Brain microvascular endothelial cell (primary cell): Measurements from ENCODE around the gene CAPG.
A peak's percentile ranks its signal among the peaks of the same experiment; 100 is the strongest.
"Not testable (repeated sequence)": the region's sequence is repeated elsewhere in the genome, so short reads cannot be mapped to it uniquely, and the experiment has no call there.

ENCODE experiments used
- DNase-seq: peaks from one replicate; pipeline ENCODE4 v3.0.0-alpha.2; 2020
- H3K27ac ChIP-seq: fragments of 250-450 bp; sonication (Bioruptor Pico); 2 replicates; pipeline ENCODE4 v1.5.1; 2020; ENCODE audit warnings: mild to moderate bottlenecking, moderate library complexity
- H3K27me3 ChIP-seq: fragments of 250-450 bp; sonication (Bioruptor Pico); replicated peaks from 2 replicates; pipeline ENCODE4 v1.5.1; 2020; ENCODE audit warnings: mild to moderate bottlenecking
- H3K36me3 ChIP-seq: fragments of 250-450 bp; sonication (Bioruptor Pico); replicated peaks from 2 replicates; pipeline ENCODE4 v1.5.1; 2020; ENCODE audit warnings: mild to moderate bottlenecking
- H3K4me3 ChIP-seq: 2 replicates; pipeline ENCODE4 v1.5.1; 2011; ENCODE audit warnings: low read depth, mild to moderate bottlenecking, control low read depth, low read length, moderate library complexity
- CTCF ChIP-seq: IDR thresholded peaks from 2 replicates; pipeline ENCODE4 v1.5.1; 2011; ENCODE audit warnings: low read depth, mild to moderate bottlenecking, moderate library complexity, low read length, control low read depth, inconsistent platforms; ENCODE audit errors: missing control alignments
- in situ Hi-C: cut with HindIII; loops from 2 replicates; pipeline ENCODE4 v1.10.0; 2017; ENCODE audit warnings: low sequenced_read_pairs, low pct_ligation_motif_present

The CAPG gene

GRCh38 chr2:85420536-85421259 lies 10.5 kb upstream of the CAPG start:
- H3K36me3 ChIP-seq = no peaks in the 10 kb centered on the region
- peak overlapping the region; percentile 28 for H3K27ac ChIP-seq
- DNase-seq = peak; percentile 70
- peak overlapping the region; percentile 15 for H3K4me3 ChIP-seq
- TF ChIP-seq CTCF = peak; percentile 100
- in situ Hi-C loops = no loop called here
- H3K27me3 ChIP-seq = no peaks in the 10 kb centered on the region

- no peaks in the 10 kb centered on the region for H3K36me3 ChIP-seq
- peak overlapping the region; percentile 81 for H3K4me3 ChIP-seq
- H3K27me3 ChIP-seq = no peaks in the 10 kb centered on the region
- H3K27ac ChIP-seq = peak overlapping the region; percentile 73
- in situ Hi-C loops = no loop called here
- no peak for TF ChIP-seq CTCF
- no peak for DNase-seq
Observed at GRCh38 chr2:85419009-85419675, 9.0 kb upstream of the CAPG start.

GRCh38 chr2:85418132-85419008 lies 8.2 kb upstream of the CAPG start, which contains the start of gene SH2D6:
SH2D6 (plus strand) TSS chr2:85418714; CDS start chr2:85429466, 10,752 bp downstream.
- Histone ChIP-seq H3K27me3 (no peaks in the 10 kb centered on the region), H3K4me3 (peak within 1 kb of the TSS; percentile 81)
- in situ Hi-C loops = no loop called here

GRCh38 chr2:85415980-85416650 lies 5.9 kb upstream of the CAPG start:
- H3K4me3 ChIP-seq = no peak overlapping the region
- H3K27me3 ChIP-seq = no peaks in the 10 kb centered on the region
- H3K36me3 ChIP-seq = no peaks in the 10 kb centered on the region
- no peak for TF ChIP-seq CTCF
- no peak for DNase-seq
- H3K27ac ChIP-seq = no peak overlapping the region
- in situ Hi-C loops = no loop called here

More at GRCh38 chr2:85418132-85419008, 8.2 kb upstream of the CAPG start, which contains the start of gene SH2D6:
- Histone ChIP-seq H3K36me3 (no peaks in the 10 kb centered on the region), H3K27ac (peak within 1 kb of the TSS; percentile 73)
- no peak for TF ChIP-seq CTCF
- DNase-seq = peak; percentile 67

- no peaks in the 10 kb centered on the region for H3K36me3 ChIP-seq
- H3K27ac ChIP-seq = no peak overlapping the region
- TF ChIP-seq CTCF = no peak
- no peak for DNase-seq
- H3K27me3 ChIP-seq = no peaks in the 10 kb centered on the region
- no peak overlapping the region for H3K4me3 ChIP-seq
- in situ Hi-C loops = no loop called here
Observed at GRCh38 chr2:85414761-85415553, 4.8 kb upstream of the CAPG start.

- H3K27me3 ChIP-seq, H3K4me3 ChIP-seq, DNase-seq, in situ Hi-C loops, H3K27ac ChIP-seq, H3K36me3 ChIP-seq: not testable (repeated sequence)
Observed at GRCh38 chr2:85414421-85414759, 4.2 kb upstream of the CAPG start.
